Right lobe of liver (tissue), 4 donors: ENCODE measurements around the gene PARVB.

Experiments
- POLR2A ChIP-seq: fragments of 450-650 bp; IDR thresholded peaks from one replicate; pipeline ENCODE4 v1.6.1; 2017; ENCODE audit warnings: antibody characterized with exemption, mild to moderate bottlenecking
- TF ChIP-seq, protein P1 (sequence below), 4 donors: fragments of 200-600 bp in 3 of 4; fragments of 450-650 bp in 1 of 4; IDR thresholded peaks; one replicate each; pipeline versions ENCODE4 v1.5.1 to v1.8.0; 2016 to 2022; ENCODE audit warnings: antibody characterized with exemption in 4 of 4, mild to moderate bottlenecking in 2 of 4
- donor health status: DM: no; HTN: no; CAD: no.
- donor health status: DM: no; HTN: no; CAD: no.
- donor health status: DM: no; HTN: yes; CAD: no.

DNA sequence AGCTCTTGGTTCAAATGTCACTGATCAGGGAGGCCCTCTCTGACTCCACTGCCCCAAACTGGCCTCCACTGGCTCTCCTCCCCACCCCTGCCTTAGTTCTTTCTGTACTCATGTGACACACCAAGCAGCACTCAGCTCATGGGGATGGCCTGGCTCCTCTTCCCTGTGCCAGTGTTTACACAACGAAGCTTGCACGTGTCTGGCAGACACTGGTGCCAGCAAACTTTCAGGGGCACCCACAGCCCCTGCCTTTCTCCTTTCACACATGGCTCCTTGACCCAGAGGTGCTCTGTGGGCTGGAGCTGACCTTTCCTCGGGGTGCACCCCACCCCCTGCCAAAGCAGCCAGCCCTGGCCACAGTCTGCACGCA is 119.0 kb downstream of the PARVB start:
- TF ChIP-seq, protein P1, sequence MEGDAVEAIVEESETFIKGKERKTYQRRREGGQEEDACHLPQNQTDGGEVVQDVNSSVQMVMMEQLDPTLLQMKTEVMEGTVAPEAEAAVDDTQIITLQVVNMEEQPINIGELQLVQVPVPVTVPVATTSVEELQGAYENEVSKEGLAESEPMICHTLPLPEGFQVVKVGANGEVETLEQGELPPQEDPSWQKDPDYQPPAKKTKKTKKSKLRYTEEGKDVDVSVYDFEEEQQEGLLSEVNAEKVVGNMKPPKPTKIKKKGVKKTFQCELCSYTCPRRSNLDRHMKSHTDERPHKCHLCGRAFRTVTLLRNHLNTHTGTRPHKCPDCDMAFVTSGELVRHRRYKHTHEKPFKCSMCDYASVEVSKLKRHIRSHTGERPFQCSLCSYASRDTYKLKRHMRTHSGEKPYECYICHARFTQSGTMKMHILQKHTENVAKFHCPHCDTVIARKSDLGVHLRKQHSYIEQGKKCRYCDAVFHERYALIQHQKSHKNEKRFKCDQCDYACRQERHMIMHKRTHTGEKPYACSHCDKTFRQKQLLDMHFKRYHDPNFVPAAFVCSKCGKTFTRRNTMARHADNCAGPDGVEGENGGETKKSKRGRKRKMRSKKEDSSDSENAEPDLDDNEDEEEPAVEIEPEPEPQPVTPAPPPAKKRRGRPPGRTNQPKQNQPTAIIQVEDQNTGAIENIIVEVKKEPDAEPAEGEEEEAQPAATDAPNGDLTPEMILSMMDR (IDR thresholded peaks at IDR 0.05): no peak
- TF ChIP-seq POLR2A: no peak
